NCI-H446 (cell line): Measurements from ENCODE around the gene SEMA4A.
A peak's percentile ranks its signal among the peaks of the same experiment; 100 is the strongest.
"Not testable (repeated sequence)": the region's sequence is repeated elsewhere in the genome, so short reads cannot be mapped to it uniquely, and the experiment has no call there.

Source experiments
- DNase-seq, 2 experiments: peaks; one replicate each; lab custom pipeline; 2025; lab: John Stamatoyannopoulos, UW

Gene SEMA4A

GRCh38 chr1:156194300-156194652 is 40.9 kb downstream of the SEMA4A start:
- DNase-seq = no peak

- DNase-seq = no peak
Observed at GRCh38 chr1:156195853-156196252, 42.5 kb downstream of the SEMA4A start.

- no peak for DNase-seq
Observed at GRCh38 chr1:156196445-156196844, 43.1 kb downstream of the SEMA4A start.

- no peak for DNase-seq
Observed at GRCh38 chr1:156198831-156199349, 45.5 kb downstream of the SEMA4A start.

GRCh38 chr1:156200044-156200443 is 46.7 kb downstream of the SEMA4A start:
- no peak for DNase-seq

GRCh38 chr1:156203331-156203730 is 49.9 kb downstream of the SEMA4A start:
- DNase-seq = no peak

GRCh38 chr1:156204686-156205085 is 51.3 kb downstream of the SEMA4A start:
- DNase-seq = no peak

- DNase-seq = no peak
Observed at GRCh38 chr1:156211243-156211642, 57.9 kb downstream of the SEMA4A start.

GRCh38 chr1:156212130-156212529 is 58.7 kb downstream of the SEMA4A start:
- DNase-seq = no peak

GRCh38 chr1:156212833-156213643 is 59.7 kb downstream of the SEMA4A start, which contains the start of gene PMF1:
Gene PMF1, plus strand, starts transcription at chr1:156213007. Its CDS starts 9 bp downstream, at chr1:156213016.
- DNase-seq = peak; percentile 96 to 98

- DNase-seq = no peak
Observed at GRCh38 chr1:156213644-156213966, 60.2 kb downstream of the SEMA4A start.

- DNase-seq = no peak
Observed at GRCh38 chr1:156214024-156214748, 60.8 kb downstream of the SEMA4A start.

GRCh38 chr1:156216361-156217086 is 63.1 kb downstream of the SEMA4A start:
- DNase-seq = not testable (repeated sequence)

GRCh38 chr1:156217871-156218270 is 64.5 kb downstream of the SEMA4A start:
- DNase-seq = no peak

GRCh38 chr1:156220226-156220625 is 66.8 kb downstream of the SEMA4A start:
- no peak for DNase-seq

GRCh38 chr1:156221986-156222692 is 68.8 kb downstream of the SEMA4A start:
- DNase-seq = no peak

GRCh38 chr1:156225677-156226014 is 72.3 kb downstream of the SEMA4A start:
- no peak for DNase-seq

GRCh38 chr1:156226116-156226538 is 72.7 kb downstream of the SEMA4A start:
- DNase-seq = no peak

GRCh38 chr1:156226782-156227181 is 73.4 kb downstream of the SEMA4A start:
- no peak for DNase-seq
